ENCODE data around the gene GRWD1. TPM values are rescaled to one million over a fixed set of nuclear protein-coding genes. Genes with fewer than 3 reads are reported as not detected.

The GRWD1 gene
- total and polyA plus RNA-seq, 2 of the 13 experiments (the other 11 are each of a cell fraction or from before 2014, with no cell fraction given) = 10.8 to 46.6 TPM

- no peak for TF ChIP-seq HINFP (CRISPR knock-in tag; IDR thresholded peaks at IDR 0.05; ENCODE audit: low read depth)
- no peak for TF ChIP-seq MLLT10 (CRISPR knock-in tag; IDR thresholded peaks at IDR 0.05)
- no peak for TF ChIP-seq MIXL1 (CRISPR knock-in tag; IDR thresholded peaks at IDR 0.05)
- no peak for TF ChIP-seq TMF1 (CRISPR knock-in tag; IDR thresholded peaks at IDR 0.05; ENCODE audit: low read depth)
- no peak for TF ChIP-seq CEBPB (IDR thresholded peaks at IDR 0.05; ENCODE audit: borderline replicate concordance, low read depth, low read length)
- no peak for TF ChIP-seq BRCA1 (CRISPR knock-in tag; IDR thresholded peaks at IDR 0.05)
- no peak for TF ChIP-seq SNAPC5 (CRISPR knock-in tag; IDR thresholded peaks at IDR 0.05; ENCODE audit: borderline replicate concordance)
- no peak for TF ChIP-seq ZNF512 (CRISPR knock-in tag; IDR thresholded peaks at IDR 0.05)
- peak; percentile 61; the same call in 1 of the 2 replicates for TF ChIP-seq ZNF362 (CRISPR knock-in tag; IDR thresholded peaks at IDR 0.05; ENCODE audit: borderline replicate concordance)
- no peak for TF ChIP-seq RBM39 (IDR thresholded peaks at IDR 0.05; ENCODE audit: low read depth, low read length, poor library complexity, severe bottlenecking)
- peak; percentile 37; the same call in 1 of the 2 replicates for TF ChIP-seq ZNF580 (CRISPR knock-in tag; IDR thresholded peaks at IDR 0.05; ENCODE audit: borderline replicate concordance, low read depth)
- TF ChIP-seq IKZF4 (CRISPR knock-in tag; IDR thresholded peaks at IDR 0.05; ENCODE audit: borderline replicate concordance, low read depth, not compliant biosample characterization) = no peak
- TF ChIP-seq GABPA (IDR thresholded peaks at IDR 0.05; ENCODE audit: low read depth, low read length) = no peak
- peak; percentile 72 for TF ChIP-seq GABPA (CRISPR knock-in tag; IDR thresholded peaks at IDR 0.05; ENCODE audit: low read depth)
- TF ChIP-seq ZFP36L2 (CRISPR knock-in tag; IDR thresholded peaks at IDR 0.05) = no peak
- no peak for TF ChIP-seq PREB (CRISPR knock-in tag; IDR thresholded peaks at IDR 0.05)
- TF ChIP-seq PBX2 (CRISPR knock-in tag; IDR thresholded peaks at IDR 0.05) = no peak
- TF ChIP-seq NFIB (CRISPR knock-in tag; IDR thresholded peaks at IDR 0.05; ENCODE audit: borderline replicate concordance) = no peak
- TF ChIP-seq NR3C1 (CRISPR knock-in tag; IDR thresholded peaks at IDR 0.05) = no peak
- TF ChIP-seq TCF7L2 (IDR thresholded peaks at IDR 0.05; ENCODE audit: low read depth, low read length) = no peak
- no peak for TF ChIP-seq JUN (CRISPR knock-in tag; IDR thresholded peaks at IDR 0.05)
- TF ChIP-seq U2AF1 (optimal IDR thresholded peaks at IDR 0.05; ENCODE audit: low read depth, low read length) = no peak
- 0 out of 2 replicates have a peak, but pooled peaks have one; percentile 42 for TF ChIP-seq ZNF335 (CRISPR knock-in tag; IDR thresholded peaks at IDR 0.05)
These were observed 26.4 kb upstream of the GRWD1 start (continued) for GRCh38 chr19:48419158-48419920.

All from HepG2 (cell line).